Breast epithelium (tissue), 3 donors: ENCODE measurements around the gene FAIM2.

Source experiments
- CTCF ChIP-seq, 3 donors: fragments of 450-650 bp; IDR thresholded peaks; one replicate each; pipeline ENCODE4 v1.5.1; 2016 to 2017; ENCODE audit warnings: antibody characterized with exemption in 3 of 3, mild to moderate bottlenecking in 3 of 3, moderate library complexity in 3 of 3
- POLR2A ChIP-seq: fragments of 450-650 bp; IDR thresholded peaks from one replicate; pipeline ENCODE4 v1.6.1; 2016; ENCODE audit warnings: antibody characterized with exemption, mild to moderate bottlenecking, moderate library complexity
- POLR2AphosphoS5 ChIP-seq, 3 donors: sonication (generic); formaldehyde crosslinking; IDR thresholded peaks; one replicate each; pipeline ENCODE4 v1.6.1; 2017; ENCODE audit warnings: antibody characterized with exemption in 3 of 3

- TF ChIP-seq POLR2A (no peak), CTCF (IDR thresholded peaks at IDR 0.05) (no peak), POLR2AphosphoS5 (IDR thresholded peaks at IDR 0.05) (no peak)
Observed at GRCh38 chr12:49901986-49902385, 1.7 kb downstream of the FAIM2 start.
